Transverse colon (tissue), 4 donors: Measurements from ENCODE around the gene LAMC2. TPM values are rescaled to one million over a fixed set of nuclear protein-coding genes. Genes with fewer than 3 reads are reported as not detected.
A peak's percentile ranks its signal among the peaks of the same experiment; 100 is the strongest.

Source experiments
- DNase-seq: peaks from one replicate; pipeline ENCODE4 v3.0.0-alpha.2; 2019
- H3K27ac ChIP-seq, 4 donors: fragments of 200-600 bp; sonication (generic); 2 replicates each; pipeline ENCODE4 v1.5.1; 2016 to 2018; ENCODE audit warnings: inconsistent platforms in 4 of 4
- H3K27me3 ChIP-seq: fragments of 200-600 bp; sonication (generic); 2 replicates; pipeline ENCODE4 v1.5.1; 2017; ENCODE audit warnings: inconsistent platforms
- H3K36me3 ChIP-seq, 4 donors: fragments of 200-600 bp; sonication (generic); 2 replicates each; pipeline ENCODE4 v1.5.1; 2017 to 2019; ENCODE audit warnings: inconsistent platforms in 4 of 4
- H3K4me1 ChIP-seq, 4 donors: fragments of 200-600 bp; sonication (generic); 2 replicates each; pipeline ENCODE4 v1.5.1; 2017 to 2020; ENCODE audit warnings: inconsistent platforms in 4 of 4
- H3K4me3 ChIP-seq, 4 donors: fragments of 200-600 bp; sonication (generic); 1 replicate in 1 of 4; 2 replicates in 3 of 4; pipeline versions ENCODE4 v1.5.1 to v1.6.1; 2017 to 2019; ENCODE audit warnings: inconsistent platforms in 4 of 4
- H3K9me3 ChIP-seq, 2 donors: fragments of 200-600 bp; sonication (generic); 2 replicates each; pipeline ENCODE4 v1.5.1; 2017 to 2019; ENCODE audit warnings: inconsistent platforms in 2 of 2
- EP300 ChIP-seq: sonication (generic); formaldehyde crosslinking; IDR thresholded peaks from one replicate; pipeline ENCODE4 v1.6.1; 2017; ENCODE audit warnings: antibody characterized with exemption, low read depth
- POLR2A ChIP-seq: fragments of 450-650 bp; IDR thresholded peaks from one replicate; pipeline ENCODE4 v1.6.1; 2016; ENCODE audit warnings: antibody characterized with exemption, mild to moderate bottlenecking, moderate library complexity
- POLR2AphosphoS5 ChIP-seq, 3 donors: sonication (generic); formaldehyde crosslinking; IDR thresholded peaks; one replicate each; pipeline ENCODE4 v1.6.1; 2016; ENCODE audit warnings: antibody characterized with exemption in 3 of 3
- WGBS, 2 donors: methylation state at CpG; one replicate each; pipeline ENCODE4 v1.1.5; 2018; ENCODE audit warnings: low coverage in 1 of 2; 5-methylcytosine and 5-hydroxymethylcytosine counted together
- in situ Hi-C, 4 donors: fragments of 200-750 bp; cut with MboI; loops; one replicate each; pipeline versions ENCODE4 v1.15.0 to v1.15.1; 2017; ENCODE audit warnings: low sequenced_read_pairs in 3 of 4, low pct_ligation_motif_present in 1 of 4, low pct_unique_long_range_greater_than_20kb in 1 of 4
- intact Hi-C: fragments of 100-400 bp; cut with DNase I; formaldehyde crosslinking; loops from one replicate; pipeline ENCODE4 v1.15.1; 2023; ENCODE audit warnings: low total_unique reads
- total RNA-seq, 4 donors: library from RNA; depleted of rRNA; stranded (reverse); fragments of >200 nt; gene quantifications; one replicate each; pipeline ENCODE4 v1.1.0, GENCODE V29; 2016
- TF ChIP-seq, protein P1 (sequence below), 5 experiments: fragments of 200-600 bp in 3 of 5; fragments of 450-650 bp in 2 of 5; sonication (generic) in 3 of 5; IDR thresholded peaks; 1 replicate in 2 of 5; 2 replicates in 3 of 5; pipeline ENCODE4 v1.5.1; 2016 to 2017; ENCODE audit warnings: antibody characterized with exemption in 5 of 5, inconsistent platforms in 3 of 5, mild to moderate bottlenecking in 2 of 5, moderate library complexity in 1 of 5

The LAMC2 gene
- total RNA-seq, 4 donors from 2014 or later: 9.7 to 25.9 (median 16.1) TPM

GRCh38 chr1:183276386-183277080, 90.5 kb downstream of the LAMC2 start:
- WGBS, 2 donors: 87 to 90% methylated on average over 2 to 9 of the region's 9 CpGs

DNA sequence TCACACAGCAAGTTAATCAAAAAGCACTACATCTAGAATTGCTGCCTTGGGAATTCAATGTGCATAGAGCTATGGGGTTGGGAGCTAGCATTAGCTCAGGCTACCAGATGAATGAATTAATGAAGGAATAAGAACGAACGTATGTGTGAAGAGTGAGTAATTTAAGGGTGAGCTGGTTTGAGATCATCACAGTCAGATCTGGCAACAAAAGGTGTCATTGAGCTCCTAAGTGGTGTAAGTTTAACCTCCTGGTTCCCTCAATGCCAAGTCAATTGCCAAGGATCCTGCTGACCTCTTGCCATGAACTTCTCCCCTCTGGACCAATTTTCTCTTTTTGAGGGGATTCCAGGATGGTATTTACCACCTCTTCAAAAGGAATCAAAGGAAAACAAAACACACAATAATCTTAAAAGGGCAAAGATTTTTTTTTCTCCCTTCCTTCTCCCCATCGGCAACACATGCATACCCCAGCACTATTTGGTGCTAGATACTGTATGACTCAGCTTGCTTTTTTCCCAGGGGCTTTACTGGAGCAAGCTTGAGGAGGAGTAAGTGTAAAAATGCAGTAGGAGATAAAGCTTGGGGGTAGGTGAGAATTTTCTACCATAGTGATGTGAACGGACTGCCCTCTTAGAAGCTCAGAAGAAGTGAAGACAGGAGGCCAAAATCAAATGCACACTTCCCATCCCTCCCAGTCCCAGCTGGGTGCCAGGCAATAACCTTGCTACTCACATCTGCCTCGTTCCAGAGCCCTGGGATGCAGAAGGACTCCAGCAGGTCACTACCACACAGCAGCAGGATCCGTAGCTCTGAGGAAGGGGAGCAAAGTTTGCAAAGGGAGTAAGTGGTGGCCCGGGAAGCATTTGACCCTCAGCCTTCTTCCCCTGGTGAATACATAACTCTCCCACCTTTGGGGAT, 92.0 kb downstream of the LAMC2 start:
- no peaks in the 10 kb centered on the region for H3K9me3 ChIP-seq
- in situ Hi-C loops (loop anchor here in 1 of 4 donors (10.0 to 25.0 kb wide), 2 partner anchors 259 to 347 kb away; no protein-coding TSS in a partner anchor), intact Hi-C loops (no loop called here)
- no peak overlapping the region for H3K4me3 ChIP-seq
- H3K36me3 ChIP-seq: no peaks in the 10 kb centered on the region
- no peaks in the 10 kb centered on the region for H3K27me3 ChIP-seq
- H3K4me1 ChIP-seq: peaks cover 0 to 20% (median 5%) of the 10 kb centered on the region in 4 donors
- TF ChIP-seq POLR2AphosphoS5 (IDR thresholded peaks at IDR 0.05) (no peak), POLR2A (no peak), EP300 (no peak)
- TF ChIP-seq, protein P1, sequence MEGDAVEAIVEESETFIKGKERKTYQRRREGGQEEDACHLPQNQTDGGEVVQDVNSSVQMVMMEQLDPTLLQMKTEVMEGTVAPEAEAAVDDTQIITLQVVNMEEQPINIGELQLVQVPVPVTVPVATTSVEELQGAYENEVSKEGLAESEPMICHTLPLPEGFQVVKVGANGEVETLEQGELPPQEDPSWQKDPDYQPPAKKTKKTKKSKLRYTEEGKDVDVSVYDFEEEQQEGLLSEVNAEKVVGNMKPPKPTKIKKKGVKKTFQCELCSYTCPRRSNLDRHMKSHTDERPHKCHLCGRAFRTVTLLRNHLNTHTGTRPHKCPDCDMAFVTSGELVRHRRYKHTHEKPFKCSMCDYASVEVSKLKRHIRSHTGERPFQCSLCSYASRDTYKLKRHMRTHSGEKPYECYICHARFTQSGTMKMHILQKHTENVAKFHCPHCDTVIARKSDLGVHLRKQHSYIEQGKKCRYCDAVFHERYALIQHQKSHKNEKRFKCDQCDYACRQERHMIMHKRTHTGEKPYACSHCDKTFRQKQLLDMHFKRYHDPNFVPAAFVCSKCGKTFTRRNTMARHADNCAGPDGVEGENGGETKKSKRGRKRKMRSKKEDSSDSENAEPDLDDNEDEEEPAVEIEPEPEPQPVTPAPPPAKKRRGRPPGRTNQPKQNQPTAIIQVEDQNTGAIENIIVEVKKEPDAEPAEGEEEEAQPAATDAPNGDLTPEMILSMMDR (IDR thresholded peaks at IDR 0.05): no peak
- H3K27ac ChIP-seq: peak overlapping the region in 3 of 4 donors; percentile 52 to 69 (median 59)
- 73 to 93% methylated on average over 3 to 7 of the region's 7 CpGs for WGBS, 2 donors
- DNase-seq: no peak

More at GRCh38 chr1:183276386-183277080, 90.5 kb downstream of the LAMC2 start:
- H3K27ac ChIP-seq: no peak overlapping the region
- intact Hi-C loops (no loop called here), in situ Hi-C loops (loop anchor here in 1 of 4 donors (10.0 to 25.0 kb wide), 2 partner anchors 261 to 348 kb away; no protein-coding TSS in a partner anchor)
- H3K36me3 ChIP-seq: no peaks in the 10 kb centered on the region
- TF ChIP-seq EP300: no peak
- TF ChIP-seq, protein P1 (IDR thresholded peaks at IDR 0.05): no peak
- no peak for TF ChIP-seq POLR2A
- DNase-seq: no peak
- no peak overlapping the region for H3K4me3 ChIP-seq
- H3K27me3 ChIP-seq: no peaks in the 10 kb centered on the region
- H3K4me1 ChIP-seq: peaks cover 0 to 11% (median 2%) of the 10 kb centered on the region in 4 donors
- H3K9me3 ChIP-seq: no peaks in the 10 kb centered on the region

- Histone ChIP-seq H3K9me3 (no peaks in the 10 kb centered on the region), H3K4me3 (no peak overlapping the region), H3K27me3 (no peaks in the 10 kb centered on the region), H3K36me3 (no peaks in the 10 kb centered on the region), H3K4me1 (peaks cover 0 to 20% (median 5%) of the 10 kb centered on the region in 4 donors), H3K27ac (peak overlapping the region; percentile 52 to 69 (median 58))
- DNase-seq: no peak
- TF ChIP-seq POLR2A: no peak
- no peak for TF ChIP-seq POLR2AphosphoS5 (IDR thresholded peaks at IDR 0.05)
- no peak for TF ChIP-seq EP300
- TF ChIP-seq, protein P1 (IDR thresholded peaks at IDR 0.05): no peak
- intact Hi-C loops: no loop called here
- in situ Hi-C loops: loop anchor here in 1 of 4 donors (10.0 to 25.0 kb wide), 2 partner anchors 258 to 346 kb away; no protein-coding TSS in a partner anchor
- 78% methylated on average over 12 of the region's 12 CpGs; no CpG with 5 or more reads in 1 of the 2 donors for whole genome bisulfite sequencing, 2 donors
These were observed 92.9 kb downstream of the LAMC2 start for GRCh38 chr1:183278739-183279591.
